Mononuclear cell (primary cell): Measurements from ENCODE around the gene DNM3. TPM values are rescaled to one million over a fixed set of nuclear protein-coding genes. Genes with fewer than 3 reads are reported as not detected.

Experiments used
- H3K27me3 ChIP-seq: 2 replicates; pipeline ENCODE4 v1.6.0; 2011; ENCODE audit warnings: low read length, control low read depth; ENCODE audit not compliant: insufficient read depth
- H3K4me1 ChIP-seq: 2 replicates; pipeline ENCODE4 v1.5.1; 2011; ENCODE audit warnings: mild to moderate bottlenecking, low read length, control low read depth; ENCODE audit not compliant: insufficient read depth
- H3K4me3 ChIP-seq: 2 replicates; pipeline ENCODE4 v1.5.1; 2011; ENCODE audit warnings: mild to moderate bottlenecking, low read length, moderate library complexity
- H3K9me3 ChIP-seq: 2 replicates; pipeline ENCODE4 v1.5.1; 2011; ENCODE audit warnings: low read depth, mild to moderate bottlenecking, control low read depth, low read length
- total RNA-seq: library from RNA; depleted of rRNA; stranded (reverse); fragments of >200 nt; gene quantifications from one replicate; pipeline ENCODE4 v1.2.3, GENCODE V29; 2012

Gene DNM3
- total RNA-seq, 1 donor, result 20.5 TPM

- H3K9me3 ChIP-seq, result no peaks in the 10 kb centered on the region
- no peaks in the 10 kb centered on the region for H3K27me3 ChIP-seq
- H3K4me3 ChIP-seq, result no peak overlapping the region
- H3K4me1 ChIP-seq, result peaks cover 12% of the 10 kb centered on the region
These were observed 35.7 kb upstream of the DNM3 start for GRCh38 chr1:171805395-171806115.

- H3K4me3 ChIP-seq, result no peak overlapping the region
- H3K4me1 ChIP-seq, result peaks cover 12% of the 10 kb centered on the region
These were observed 33.7 kb upstream of the DNM3 start for GRCh38 chr1:171807556-171807955.

GRCh38 chr1:171809834-171810233 lies 31.5 kb upstream of the DNM3 start:
- Histone ChIP-seq H3K9me3 (no peaks in the 10 kb centered on the region), H3K4me3 (no peak overlapping the region), H3K4me1 (peaks cover 9% of the 10 kb centered on the region), H3K27me3 (no peaks in the 10 kb centered on the region)

More at GRCh38 chr1:171807556-171807955, 33.7 kb upstream of the DNM3 start:
- Histone ChIP-seq H3K9me3 (no peaks in the 10 kb centered on the region), H3K27me3 (no peaks in the 10 kb centered on the region)

GRCh38 chr1:171811672-171812071 lies 29.6 kb upstream of the DNM3 start:
- Histone ChIP-seq H3K4me3 (no peak overlapping the region), H3K9me3 (no peaks in the 10 kb centered on the region), H3K4me1 (no peaks in the 10 kb centered on the region), H3K27me3 (no peaks in the 10 kb centered on the region)

DNA sequence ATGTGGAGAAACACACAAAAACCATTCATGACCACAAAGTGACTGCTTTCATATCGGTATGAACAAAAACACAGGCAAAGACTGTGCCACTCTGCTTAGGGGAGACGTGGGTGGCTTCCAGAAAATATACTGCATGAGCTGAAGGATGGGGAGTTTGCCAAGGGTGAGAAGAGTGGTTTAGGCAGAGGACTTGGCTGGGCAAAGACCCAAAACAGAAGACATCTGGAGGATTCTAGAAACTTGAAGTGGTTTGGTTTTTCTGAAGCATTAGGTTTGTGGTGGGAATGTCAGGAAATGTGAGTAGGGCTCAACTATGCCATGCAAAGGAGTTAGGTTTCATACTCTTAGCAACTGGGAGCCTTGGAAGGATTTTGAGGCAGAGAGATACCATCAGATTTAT lies 26.6 kb upstream of the DNM3 start:
- Histone ChIP-seq H3K4me1 (no peaks in the 10 kb centered on the region), H3K4me3 (no peak overlapping the region), H3K9me3 (no peaks in the 10 kb centered on the region), H3K27me3 (no peaks in the 10 kb centered on the region)

GRCh38 chr1:171816300-171816901 lies 24.9 kb upstream of the DNM3 start:
- Histone ChIP-seq H3K9me3 (no peaks in the 10 kb centered on the region), H3K27me3 (no peaks in the 10 kb centered on the region), H3K4me3 (no peak overlapping the region), H3K4me1 (no peaks in the 10 kb centered on the region)

GRCh38 chr1:171817511-171818265 lies 23.6 kb upstream of the DNM3 start:
- Histone ChIP-seq H3K27me3 (no peaks in the 10 kb centered on the region), H3K4me3 (no peak overlapping the region), H3K4me1 (no peaks in the 10 kb centered on the region), H3K9me3 (no peaks in the 10 kb centered on the region)

DNA sequence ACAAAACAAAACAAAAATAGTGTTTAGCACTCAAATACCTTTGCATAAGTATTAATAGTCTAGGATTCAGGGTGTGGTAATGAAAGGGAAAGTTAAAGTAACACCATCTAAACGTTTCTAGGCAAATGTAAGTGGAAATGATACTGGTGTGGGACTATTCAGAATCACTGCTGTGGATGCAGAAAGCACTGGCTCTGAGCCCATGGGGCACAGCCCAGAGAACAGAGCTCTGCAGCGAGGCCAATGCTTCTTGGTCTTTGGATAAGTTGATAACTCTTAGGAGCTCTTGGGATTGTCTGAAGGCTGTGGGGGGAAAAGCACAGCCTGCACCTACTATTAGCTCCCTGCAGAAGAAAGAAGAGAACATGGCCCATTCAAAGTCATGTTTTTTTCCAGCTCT lies 21.4 kb upstream of the DNM3 start:
- no peaks in the 10 kb centered on the region for H3K4me1 ChIP-seq
- H3K27me3 ChIP-seq, result no peaks in the 10 kb centered on the region
- no peak overlapping the region for H3K4me3 ChIP-seq
- no peaks in the 10 kb centered on the region for H3K9me3 ChIP-seq

- Histone ChIP-seq H3K27me3 (no peaks in the 10 kb centered on the region), H3K4me3 (no peak overlapping the region)
These were observed 14.3 kb upstream of the DNM3 start for GRCh38 chr1:171826973-171827372.

GRCh38 chr1:171828794-171829193 lies 12.5 kb upstream of the DNM3 start:
- Histone ChIP-seq H3K27me3 (no peaks in the 10 kb centered on the region), H3K9me3 (no peaks in the 10 kb centered on the region), H3K4me1 (no peaks in the 10 kb centered on the region), H3K4me3 (no peak overlapping the region)

More at GRCh38 chr1:171826973-171827372, 14.3 kb upstream of the DNM3 start:
- no peaks in the 10 kb centered on the region for H3K9me3 ChIP-seq
- no peaks in the 10 kb centered on the region for H3K4me1 ChIP-seq

- H3K27me3 ChIP-seq, result no peaks in the 10 kb centered on the region
- H3K4me1 ChIP-seq, result no peaks in the 10 kb centered on the region
- H3K4me3 ChIP-seq, result no peak overlapping the region
- H3K9me3 ChIP-seq, result no peaks in the 10 kb centered on the region
These were observed 8.0 kb upstream of the DNM3 start for GRCh38 chr1:171833091-171833825.

- no peak overlapping the region for H3K4me3 ChIP-seq
- no peaks in the 10 kb centered on the region for H3K9me3 ChIP-seq
- H3K4me1 ChIP-seq, result no peaks in the 10 kb centered on the region
- no peaks in the 10 kb centered on the region for H3K27me3 ChIP-seq
These were observed 6.5 kb upstream of the DNM3 start for GRCh38 chr1:171834821-171835220.

- no peak overlapping the region for H3K4me3 ChIP-seq
- H3K27me3 ChIP-seq, result no peaks in the 10 kb centered on the region
- H3K9me3 ChIP-seq, result no peaks in the 10 kb centered on the region
- peaks cover 3% of the 10 kb centered on the region for H3K4me1 ChIP-seq
These were observed 5.4 kb upstream of the DNM3 start for GRCh38 chr1:171835891-171836290.

- H3K4me3 ChIP-seq, result peak overlapping the region; percentile 52
- no peaks in the 10 kb centered on the region for H3K9me3 ChIP-seq
- H3K27me3 ChIP-seq, result peaks cover 28% of the 10 kb centered on the region
- H3K4me1 ChIP-seq, result peaks cover 16% of the 10 kb centered on the region
These were observed 848 bp downstream of the DNM3 start for GRCh38 chr1:171841931-171842761.
